ENCODE measurements around the gene AHCTF1.

AHCTF1 gene

DNA sequence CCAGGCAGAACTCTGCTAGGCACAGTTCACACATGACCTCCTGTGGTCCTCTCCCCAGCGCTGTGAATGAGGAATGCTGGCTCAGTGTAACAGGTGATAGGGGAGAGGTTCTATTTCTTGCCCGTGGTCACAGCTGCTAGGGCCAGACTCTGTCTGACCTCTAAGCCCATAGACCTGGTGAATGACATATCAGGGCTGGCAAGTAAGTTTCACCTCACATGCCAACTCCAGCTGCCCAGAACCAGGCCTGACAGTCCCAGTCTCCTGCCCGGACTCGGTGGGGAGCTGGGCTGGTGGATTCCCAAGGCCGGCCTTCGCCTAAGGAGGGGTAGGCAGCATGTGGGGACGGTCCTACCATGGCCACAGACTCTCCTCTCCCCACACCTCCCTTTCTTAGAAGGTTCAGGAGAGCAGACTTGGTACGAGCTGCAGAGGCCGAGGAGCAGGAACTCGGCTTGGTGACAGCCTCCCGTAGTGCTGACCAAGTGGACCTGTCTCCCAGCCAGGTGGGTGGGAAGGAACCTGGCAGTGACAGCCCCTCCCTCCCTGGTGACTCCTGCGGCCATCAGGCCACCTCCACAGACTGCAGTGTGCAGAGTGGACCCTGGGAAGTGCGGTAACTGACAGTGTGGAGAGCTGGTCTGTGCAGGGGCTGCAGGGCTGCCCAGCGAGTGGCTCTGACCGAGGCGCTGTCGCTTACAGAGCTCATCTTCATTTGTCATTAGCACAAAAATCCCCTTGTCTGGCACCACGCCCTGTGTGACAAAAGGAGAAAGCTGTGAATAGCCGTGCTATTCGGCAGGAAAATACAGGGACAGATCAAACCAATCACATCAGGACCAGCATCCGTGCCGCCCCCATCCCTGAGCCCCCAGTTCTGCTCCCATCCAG, 132.9 kb downstream of the AHCTF1 start:
- H4K20me1 ChIP-seq (ENCODE audit: insufficient read depth, low read length): no peaks in the 10 kb centered on the region
- no peaks in the 10 kb centered on the region for H3K4me1 ChIP-seq (ENCODE audit: low read length)
- H3K79me2 ChIP-seq (ENCODE audit: low read length): no peaks in the 10 kb centered on the region
- no peak overlapping the region for H2AFZ ChIP-seq (ENCODE audit: low read depth, low read length)
- no peak overlapping the region for H3K9ac ChIP-seq (ENCODE audit: low read length)
- H3K9me3 ChIP-seq (ENCODE audit: insufficient read depth, low read length): 0 out of 2 replicates have a peak, but pooled peaks cover 6% of the 10 kb centered on the region
- TF ChIP-seq, protein P1, sequence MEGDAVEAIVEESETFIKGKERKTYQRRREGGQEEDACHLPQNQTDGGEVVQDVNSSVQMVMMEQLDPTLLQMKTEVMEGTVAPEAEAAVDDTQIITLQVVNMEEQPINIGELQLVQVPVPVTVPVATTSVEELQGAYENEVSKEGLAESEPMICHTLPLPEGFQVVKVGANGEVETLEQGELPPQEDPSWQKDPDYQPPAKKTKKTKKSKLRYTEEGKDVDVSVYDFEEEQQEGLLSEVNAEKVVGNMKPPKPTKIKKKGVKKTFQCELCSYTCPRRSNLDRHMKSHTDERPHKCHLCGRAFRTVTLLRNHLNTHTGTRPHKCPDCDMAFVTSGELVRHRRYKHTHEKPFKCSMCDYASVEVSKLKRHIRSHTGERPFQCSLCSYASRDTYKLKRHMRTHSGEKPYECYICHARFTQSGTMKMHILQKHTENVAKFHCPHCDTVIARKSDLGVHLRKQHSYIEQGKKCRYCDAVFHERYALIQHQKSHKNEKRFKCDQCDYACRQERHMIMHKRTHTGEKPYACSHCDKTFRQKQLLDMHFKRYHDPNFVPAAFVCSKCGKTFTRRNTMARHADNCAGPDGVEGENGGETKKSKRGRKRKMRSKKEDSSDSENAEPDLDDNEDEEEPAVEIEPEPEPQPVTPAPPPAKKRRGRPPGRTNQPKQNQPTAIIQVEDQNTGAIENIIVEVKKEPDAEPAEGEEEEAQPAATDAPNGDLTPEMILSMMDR (IDR thresholded peaks at IDR 0.05; ENCODE audit: low read depth, low read length): no peak
- no peak for TF ChIP-seq EZH2phosphoT487 (IDR thresholded peaks at IDR 0.05; ENCODE audit: low read depth)
- H3K36me3 ChIP-seq (replicated peaks; ENCODE audit: low read depth, low read length): no peaks in the 10 kb centered on the region
- H3K27ac ChIP-seq (ENCODE audit: low read length): no peak overlapping the region
- H3K27me3 ChIP-seq (ENCODE audit: low read depth, low read length): no peaks in the 10 kb centered on the region
- no peak overlapping the region for H3K4me3 ChIP-seq (ENCODE audit: low read length)
- no peak overlapping the region for H3K4me2 ChIP-seq (ENCODE audit: low read length)

GRCh38 chr1:246798107-246798506, 133.6 kb downstream of the AHCTF1 start:
- no peaks in the 10 kb centered on the region for H4K20me1 ChIP-seq (ENCODE audit: insufficient read depth, low read length)
- no peaks in the 10 kb centered on the region for H3K36me3 ChIP-seq (replicated peaks; ENCODE audit: low read depth, low read length)
- no peak overlapping the region for H3K4me2 ChIP-seq (ENCODE audit: low read length)
- H2AFZ ChIP-seq (ENCODE audit: low read depth, low read length): no peak overlapping the region
- no peaks in the 10 kb centered on the region for H3K9me3 ChIP-seq (ENCODE audit: insufficient read depth, low read length)
- H3K27ac ChIP-seq (ENCODE audit: low read length): no peak overlapping the region
- no peak overlapping the region for H3K4me3 ChIP-seq (ENCODE audit: low read length)
- H3K9ac ChIP-seq (ENCODE audit: low read length): no peak overlapping the region
- no peaks in the 10 kb centered on the region for H3K4me1 ChIP-seq (ENCODE audit: low read length)
- no peaks in the 10 kb centered on the region for H3K27me3 ChIP-seq (ENCODE audit: low read depth, low read length)
- TF ChIP-seq, protein P1 (IDR thresholded peaks at IDR 0.05; ENCODE audit: low read depth, low read length): no peak
- no peak for TF ChIP-seq EZH2phosphoT487 (IDR thresholded peaks at IDR 0.05; ENCODE audit: low read depth)
- H3K79me2 ChIP-seq (ENCODE audit: low read length): no peaks in the 10 kb centered on the region

GRCh38 chr1:246797597-246797996, 134.2 kb downstream of the AHCTF1 start:
- Histone ChIP-seq H2AFZ (ENCODE audit: low read depth, low read length) (no peak overlapping the region), H3K4me3 (ENCODE audit: low read length) (no peak overlapping the region), H3K36me3 (replicated peaks; ENCODE audit: low read depth, low read length) (no peaks in the 10 kb centered on the region), H3K27me3 (ENCODE audit: low read depth, low read length) (no peaks in the 10 kb centered on the region), H3K4me1 (ENCODE audit: low read length) (no peaks in the 10 kb centered on the region), H3K79me2 (ENCODE audit: low read length) (no peaks in the 10 kb centered on the region), H3K9ac (ENCODE audit: low read length) (no peak overlapping the region), H3K9me3 (ENCODE audit: insufficient read depth, low read length) (no peaks in the 10 kb centered on the region), H3K4me2 (ENCODE audit: low read length) (no peak overlapping the region), H4K20me1 (ENCODE audit: insufficient read depth, low read length) (no peaks in the 10 kb centered on the region), H3K27ac (ENCODE audit: low read length) (no peak overlapping the region)
- TF ChIP-seq EZH2phosphoT487 (IDR thresholded peaks at IDR 0.05; ENCODE audit: low read depth): no peak
- TF ChIP-seq, protein P1 (IDR thresholded peaks at IDR 0.05; ENCODE audit: low read depth, low read length): no peak

- no peak overlapping the region for H3K4me3 ChIP-seq (ENCODE audit: low read length)
- TF ChIP-seq, protein P1 (IDR thresholded peaks at IDR 0.05; ENCODE audit: low read depth, low read length): no peak
- TF ChIP-seq EZH2phosphoT487 (IDR thresholded peaks at IDR 0.05; ENCODE audit: low read depth): no peak
- no peaks in the 10 kb centered on the region for H3K79me2 ChIP-seq (ENCODE audit: low read length)
- no peak overlapping the region for H3K9ac ChIP-seq (ENCODE audit: low read length)
- no peak overlapping the region for H2AFZ ChIP-seq (ENCODE audit: low read depth, low read length)
- H4K20me1 ChIP-seq (ENCODE audit: insufficient read depth, low read length): no peaks in the 10 kb centered on the region
- no peaks in the 10 kb centered on the region for H3K36me3 ChIP-seq (replicated peaks; ENCODE audit: low read depth, low read length)
- H3K27me3 ChIP-seq (ENCODE audit: low read depth, low read length): no peaks in the 10 kb centered on the region
- no peaks in the 10 kb centered on the region for H3K9me3 ChIP-seq (ENCODE audit: insufficient read depth, low read length)
- H3K27ac ChIP-seq (ENCODE audit: low read length): no peak overlapping the region
- no peak overlapping the region for H3K4me2 ChIP-seq (ENCODE audit: low read length)
- no peaks in the 10 kb centered on the region for H3K4me1 ChIP-seq (ENCODE audit: low read length)
Measured at GRCh38 chr1:246797157-246797556, 134.6 kb downstream of the AHCTF1 start.

Measured in OCI-LY3 (cell line).